HG03565 (cell line): ENCODE measurements around the gene RPN2.

Experiments
- ATAC-seq: cut with Tn5 transposase; IDR thresholded peaks from one replicate; pipeline ENCODE4 v1.9.1; 2021; ENCODE audit warnings: mild to moderate bottlenecking, moderate library complexity; ENCODE audit not compliant: unreplicated experiment

RPN2 gene

GRCh38 chr20:37179683-37180524 is 774 bp downstream of the RPN2 start:
- no peak for ATAC-seq

GRCh38 chr20:37185686-37186085 is 6.6 kb downstream of the RPN2 start:
- no peak for ATAC-seq

- no peak for ATAC-seq
Measured at GRCh38 chr20:37188787-37189186, 9.7 kb downstream of the RPN2 start.

GRCh38 chr20:37189416-37190016 is 10.4 kb downstream of the RPN2 start:
- no peak for ATAC-seq

- ATAC-seq, result no peak
Measured at GRCh38 chr20:37190354-37191112, 11.4 kb downstream of the RPN2 start.

GRCh38 chr20:37192137-37192854 is 13.2 kb downstream of the RPN2 start:
- no peak for ATAC-seq

- ATAC-seq, result no peak
Measured at GRCh38 chr20:37193226-37193625, 14.1 kb downstream of the RPN2 start.

GRCh38 chr20:37193821-37194220 is 14.7 kb downstream of the RPN2 start:
- ATAC-seq, result no peak

- no peak for ATAC-seq
Measured at GRCh38 chr20:37194621-37195417, 15.7 kb downstream of the RPN2 start.

- no peak for ATAC-seq
Measured at GRCh38 chr20:37198932-37199660, 20.0 kb downstream of the RPN2 start.

GRCh38 chr20:37200376-37200775 is 21.2 kb downstream of the RPN2 start:
- ATAC-seq, result no peak

- no peak for ATAC-seq
Measured at GRCh38 chr20:37200926-37201826, 22.0 kb downstream of the RPN2 start.

GRCh38 chr20:37201827-37202162 is 22.7 kb downstream of the RPN2 start:
- ATAC-seq, result no peak

- no peak for ATAC-seq
Measured at GRCh38 chr20:37202267-37202943, 23.3 kb downstream of the RPN2 start.

GRCh38 chr20:37204056-37204455 is 24.9 kb downstream of the RPN2 start:
- ATAC-seq, result no peak

- no peak for ATAC-seq
Measured at GRCh38 chr20:37205130-37205529, 26.0 kb downstream of the RPN2 start.

- ATAC-seq, result no peak
Measured at GRCh38 chr20:37205794-37206193, 26.7 kb downstream of the RPN2 start.

- no peak for ATAC-seq
Measured at GRCh38 chr20:37207171-37207570, 28.0 kb downstream of the RPN2 start.
